K562 (cell line): ENCODE data around the gene ISL1. TPM values are rescaled to one million over a fixed set of nuclear protein-coding genes. Genes with fewer than 3 reads are reported as not detected.

Experiments used
- CHAMP1 ChIP-seq: fragments of 450-650 bp; IDR thresholded peaks from 2 replicates; pipeline ENCODE4 v1.6.1; 2016; ENCODE audit warnings: mild to moderate bottlenecking
- FUS ChIP-seq: fragments of 200-400 bp; formaldehyde crosslinking; optimal IDR thresholded peaks from 2 replicates; pipeline ENCODE3; 2017; ENCODE audit warnings: low read depth, low read length
- MAZ ChIP-seq, 2 experiments: fragments of 450-650 bp in 1 of 2; sonication (generic) in 1 of 2; formaldehyde crosslinking; IDR thresholded peaks in 1 of 2; conservative IDR thresholded peaks in 1 of 2; 2 replicates each; pipeline versions ENCODE4 v1.4.0 to v1.5.0; 2020; ENCODE audit warnings: mild to moderate bottlenecking in 1 of 2, missing genetic modification reagents in 1 of 2
- OTX1 ChIP-seq: fragments of 450-650 bp; formaldehyde crosslinking; IDR thresholded peaks from 2 replicates; pipeline ENCODE4 v1.4.0; 2022; ENCODE audit warnings: mild to moderate bottlenecking
- PATZ1 ChIP-seq: fragments of 250-450 bp; sonication (Bioruptor Pico); IDR thresholded peaks from 2 replicates; pipeline ENCODE4 v1.5.0; 2020; ENCODE audit warnings: mild to moderate bottlenecking, borderline replicate concordance
- PHF20 ChIP-seq: fragments of 450-650 bp; IDR thresholded peaks from 2 replicates; pipeline ENCODE4 v1.6.1; 2018; ENCODE audit not compliant: partially characterized antibody
- SMARCE1 ChIP-seq: fragments of 450-650 bp; IDR thresholded peaks from 2 replicates; pipeline ENCODE4 v1.7.1; 2016; ENCODE audit warnings: mild to moderate bottlenecking
- ZNF282 ChIP-seq: sonication (generic); formaldehyde crosslinking; IDR thresholded peaks from 2 replicates; pipeline ENCODE4 v1.8.1; 2023; ENCODE audit warnings: missing genetic modification reagents
- polyA plus RNA-seq, 8 experiments: library from polyadenylated mRNA; depleted of rRNA in 4 of 8; stranded (reverse) in 5 of 8; unstranded in 3 of 8; fragments of >200 nt; fragmentation: Nextera tagmentation in 2 of 8; fragmentation: Illumina TruSeq in 1 of 8; extraction: Ambion mirVana in 2 of 8; extraction: Trizol in 1 of 8; gene quantifications; 2 replicates each; pipeline versions ENCODE4 v1.2.1 to v1.2.3, GENCODE V29; 2011 to 2014; ENCODE audit warnings: inconsistent platforms in 1 of 8, missing spikeins in 1 of 8
- total RNA-seq, 7 experiments: library from RNA; depleted of rRNA in 6 of 7; stranded (reverse); fragments of >200 nt in 6 of 7; fragmentation: Illumina TruSeq in 2 of 7; extraction: Trizol in 2 of 7; gene quantifications; 2 replicates each; pipeline versions ENCODE4 v1.2.1 to v1.2.3, GENCODE V29; 2011 to 2021; ENCODE audit warnings: low replicate concordance in 1 of 7
- TF ChIP-seq, protein P1 (sequence below): sonication (generic); formaldehyde crosslinking; IDR thresholded peaks from 2 replicates; pipeline ENCODE4 v1.8.0; 2022; ENCODE audit warnings: mild to moderate bottlenecking, missing genetic modification reagents

The ISL1 gene
- total and polyA plus RNA-seq, 9 of the 15 experiments (the other 6 are each of a cell fraction or from before 2014, with no cell fraction given) = not detected

DNA sequence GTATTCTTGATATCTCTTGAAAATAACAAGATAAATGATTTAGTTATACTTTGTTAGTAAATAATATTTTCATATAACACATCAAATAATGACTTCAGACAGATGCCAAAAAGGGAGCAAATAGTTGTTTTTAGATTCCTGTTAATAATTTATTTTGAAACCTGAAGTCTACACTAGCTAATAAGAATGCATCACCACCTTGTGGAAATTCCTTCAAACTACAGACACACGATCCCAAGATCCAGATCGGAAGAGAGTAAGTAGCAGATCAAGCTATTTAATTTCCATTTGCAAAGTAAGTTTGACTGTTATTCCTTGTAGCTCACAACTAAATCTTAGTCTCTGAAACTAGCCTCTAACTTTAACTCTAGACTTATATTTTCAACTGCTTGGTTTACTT is 35.5 kb upstream of the ISL1 start (continued):
- TF ChIP-seq PATZ1 (CRISPR knock-in tag) (no peak), OTX1 (CRISPR knock-in tag) (no peak), ZNF282 (CRISPR knock-in tag) (no peak), CHAMP1 (no peak), SMARCE1 (no peak), MAZ (CRISPR knock-in tag; conservative IDR thresholded peaks at IDR 0.05 in 1 of 2, IDR thresholded peaks at IDR 0.05 in 1 of 2) (no peak), FUS (no peak), PHF20 (no peak)
- TF ChIP-seq, protein P1, sequence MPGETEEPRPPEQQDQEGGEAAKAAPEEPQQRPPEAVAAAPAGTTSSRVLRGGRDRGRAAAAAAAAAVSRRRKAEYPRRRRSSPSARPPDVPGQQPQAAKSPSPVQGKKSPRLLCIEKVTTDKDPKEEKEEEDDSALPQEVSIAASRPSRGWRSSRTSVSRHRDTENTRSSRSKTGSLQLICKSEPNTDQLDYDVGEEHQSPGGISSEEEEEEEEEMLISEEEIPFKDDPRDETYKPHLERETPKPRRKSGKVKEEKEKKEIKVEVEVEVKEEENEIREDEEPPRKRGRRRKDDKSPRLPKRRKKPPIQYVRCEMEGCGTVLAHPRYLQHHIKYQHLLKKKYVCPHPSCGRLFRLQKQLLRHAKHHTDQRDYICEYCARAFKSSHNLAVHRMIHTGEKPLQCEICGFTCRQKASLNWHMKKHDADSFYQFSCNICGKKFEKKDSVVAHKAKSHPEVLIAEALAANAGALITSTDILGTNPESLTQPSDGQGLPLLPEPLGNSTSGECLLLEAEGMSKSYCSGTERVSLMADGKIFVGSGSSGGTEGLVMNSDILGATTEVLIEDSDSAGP = no peak
